ENCODE results near the gene GABBR2.
"Not testable (repeated sequence)": the region's sequence is repeated elsewhere in the genome, so short reads cannot be mapped to it uniquely, and the experiment has no call there.

GABBR2 gene

DNA sequence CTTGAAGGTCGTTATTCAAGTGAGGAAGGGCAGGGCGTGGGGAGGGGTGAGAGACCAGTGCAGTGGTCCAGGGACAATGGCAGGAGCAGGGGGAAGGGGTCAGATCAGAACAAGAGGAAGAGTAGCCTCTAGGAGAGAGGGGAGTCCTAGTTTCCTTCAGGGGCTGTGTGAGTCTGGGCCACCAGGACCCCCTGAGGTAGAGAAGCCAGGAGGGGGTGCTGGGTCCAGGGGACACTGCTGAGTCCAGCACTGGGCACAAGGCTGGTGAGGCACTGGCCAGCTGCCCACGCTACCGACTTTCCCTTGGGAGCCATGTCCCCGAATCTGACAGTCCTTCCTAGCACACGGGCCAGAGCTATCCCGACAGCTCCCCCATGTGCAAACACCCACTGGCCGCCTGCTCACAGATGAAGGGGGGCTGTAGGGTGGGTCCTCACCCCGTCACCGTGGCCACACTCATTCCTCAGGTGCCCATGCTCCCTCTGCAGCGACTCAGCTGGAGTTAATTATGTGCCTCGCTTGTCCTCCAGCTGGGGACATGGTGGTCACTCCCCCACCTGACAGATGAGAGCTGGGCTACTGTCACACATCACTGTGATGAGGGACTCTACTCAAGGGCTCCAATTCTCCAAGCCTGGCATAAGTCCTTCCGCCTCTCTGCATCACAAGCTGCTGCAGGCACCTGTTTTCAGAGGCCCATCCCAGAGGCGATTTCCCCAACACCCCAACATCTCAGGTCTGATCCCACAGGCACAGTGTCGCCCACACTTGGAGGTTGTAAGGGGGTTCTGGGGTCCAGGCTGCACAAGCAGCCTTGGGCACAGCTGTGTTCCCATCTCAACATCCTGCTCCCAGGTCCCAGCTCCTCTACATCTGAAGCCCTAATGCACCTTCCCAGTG is 115.1 kb downstream of the GABBR2 start:
- no peak for DNase-seq

DNA sequence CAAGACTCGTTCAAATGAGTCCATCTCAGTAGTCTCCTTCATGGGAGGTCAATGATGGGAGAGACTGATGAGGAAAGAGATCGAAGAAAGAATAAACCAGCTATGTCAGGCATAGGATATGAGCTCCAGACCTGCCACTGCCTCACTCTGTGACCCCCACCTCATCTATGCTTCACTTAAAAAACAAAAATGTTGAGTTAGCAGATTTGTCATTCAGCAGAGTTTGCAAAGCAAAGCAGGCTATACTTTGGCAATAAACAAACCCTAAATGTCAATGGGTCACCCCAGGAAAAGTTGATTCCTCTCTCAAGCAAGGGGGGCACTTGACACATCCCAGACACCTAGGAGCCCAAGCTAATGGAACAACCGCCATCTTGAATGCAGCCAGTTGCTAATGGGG is 117.0 kb downstream of the GABBR2 start:
- no peak for DNase-seq

GRCh38 chr9:98590101-98590500 is 118.6 kb downstream of the GABBR2 start:
- peak in 1 of 14 donors; percentile 42 for DNase-seq

DNA sequence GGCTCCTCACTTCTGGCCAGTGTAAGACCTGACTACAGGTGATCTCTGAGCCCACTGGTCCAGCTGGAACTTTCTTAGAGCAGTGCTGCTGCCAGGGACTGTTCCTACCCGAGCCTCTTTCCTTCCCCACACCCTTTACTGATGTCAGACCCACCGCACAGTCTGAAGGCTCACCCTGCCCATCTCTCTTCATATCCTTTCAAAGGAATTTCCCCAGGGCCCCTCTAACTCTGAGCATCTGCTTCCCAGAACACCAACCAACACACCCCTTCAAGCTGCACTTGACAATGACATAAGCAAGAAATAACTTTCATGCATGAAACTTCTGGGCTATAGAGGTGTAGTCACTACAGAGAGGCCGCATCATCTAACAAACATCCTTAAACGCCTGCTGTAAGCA is 119.6 kb downstream of the GABBR2 start:
- no peak for DNase-seq

GRCh38 chr9:98584853-98585438 is 123.8 kb downstream of the GABBR2 start:
- DNase-seq: not testable (repeated sequence)

DNA sequence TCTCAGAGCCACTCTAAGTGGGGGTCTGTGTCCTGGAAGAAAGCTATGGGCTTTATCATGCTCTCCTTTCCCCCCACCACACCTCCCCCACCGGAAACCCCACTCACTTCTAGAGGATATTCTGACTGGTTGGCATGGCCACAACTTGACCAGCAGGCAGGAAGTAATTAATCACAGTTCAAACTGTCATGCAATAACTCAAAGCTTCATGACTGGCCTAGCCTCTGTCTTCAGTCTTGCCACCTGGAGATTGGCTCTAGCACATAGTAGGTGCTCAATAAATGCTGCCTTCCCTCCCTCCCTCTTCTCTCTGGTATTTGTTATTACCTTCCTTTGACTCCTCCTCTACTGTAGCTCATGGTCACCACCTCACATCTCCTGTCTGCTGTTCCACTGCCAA is 124.7 kb downstream of the GABBR2 start:
- no peak for DNase-seq

GRCh38 chr9:98583417-98583816 is 125.3 kb downstream of the GABBR2 start:
- DNase-seq: no peak

DNA sequence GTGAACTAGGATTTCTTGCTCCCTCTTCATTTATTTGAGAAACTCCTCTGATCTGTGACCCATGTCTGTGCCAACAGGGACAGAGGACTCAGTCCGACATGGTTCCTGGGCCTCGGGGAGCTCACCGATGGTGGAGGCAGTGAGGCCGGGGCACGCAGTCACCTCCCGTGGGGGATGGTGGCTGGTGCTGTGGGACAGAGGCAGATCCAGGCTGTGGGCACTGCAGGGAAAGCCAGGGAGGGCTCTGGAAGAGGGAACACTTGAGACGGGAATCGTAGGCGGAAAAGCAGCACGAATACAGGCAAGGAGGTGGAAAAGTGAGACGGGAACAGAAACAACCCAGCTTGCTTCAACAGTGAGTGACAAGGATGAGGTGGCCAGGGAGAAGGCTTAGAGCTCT is 127.8 kb downstream of the GABBR2 start:
- no peak for DNase-seq

DNA sequence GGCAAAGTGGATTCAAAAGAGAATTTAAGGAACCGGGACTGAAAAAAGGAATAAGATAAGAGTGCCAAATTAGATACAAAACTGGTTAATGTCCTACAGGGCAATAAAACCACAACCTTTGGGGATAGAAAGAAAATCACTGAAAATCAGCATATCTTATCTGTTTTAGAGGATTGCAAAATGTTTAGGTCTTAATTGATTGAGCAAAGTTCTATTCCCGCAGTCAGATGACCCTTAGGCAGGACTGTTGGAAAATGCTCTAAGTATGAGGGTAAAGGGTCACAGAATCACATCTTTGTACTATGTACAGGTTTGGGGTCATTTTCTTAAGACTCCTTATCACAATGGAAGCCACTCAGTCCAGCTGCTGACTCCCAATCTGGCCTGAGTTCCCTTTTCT is 129.0 kb downstream of the GABBR2 start:
- DNase-seq: no peak

- no peak for DNase-seq
Measured at GRCh38 chr9:98577446-98577845, 131.3 kb downstream of the GABBR2 start.

- no peak for DNase-seq
Measured at GRCh38 chr9:98576859-98577258, 131.9 kb downstream of the GABBR2 start.

DNA sequence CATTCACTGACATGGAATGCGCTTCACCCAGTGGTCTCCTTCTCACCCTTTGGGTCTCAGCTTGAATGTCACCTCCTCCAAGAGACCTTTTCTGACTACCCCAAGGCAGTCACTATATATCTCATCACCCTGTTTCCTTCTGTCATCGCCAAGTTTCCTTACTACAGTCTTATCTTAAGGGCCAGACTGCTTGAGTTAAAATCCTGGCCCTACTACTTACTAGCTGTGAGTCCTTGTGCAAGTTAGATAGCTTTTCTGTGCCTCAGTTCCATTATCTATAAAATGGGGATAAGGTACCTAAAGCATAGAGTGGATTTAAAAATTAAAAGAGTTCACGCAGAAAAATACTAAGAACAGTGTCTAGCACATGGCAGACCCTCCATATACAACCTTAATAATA is 132.4 kb downstream of the GABBR2 start:
- no peak for DNase-seq

DNA sequence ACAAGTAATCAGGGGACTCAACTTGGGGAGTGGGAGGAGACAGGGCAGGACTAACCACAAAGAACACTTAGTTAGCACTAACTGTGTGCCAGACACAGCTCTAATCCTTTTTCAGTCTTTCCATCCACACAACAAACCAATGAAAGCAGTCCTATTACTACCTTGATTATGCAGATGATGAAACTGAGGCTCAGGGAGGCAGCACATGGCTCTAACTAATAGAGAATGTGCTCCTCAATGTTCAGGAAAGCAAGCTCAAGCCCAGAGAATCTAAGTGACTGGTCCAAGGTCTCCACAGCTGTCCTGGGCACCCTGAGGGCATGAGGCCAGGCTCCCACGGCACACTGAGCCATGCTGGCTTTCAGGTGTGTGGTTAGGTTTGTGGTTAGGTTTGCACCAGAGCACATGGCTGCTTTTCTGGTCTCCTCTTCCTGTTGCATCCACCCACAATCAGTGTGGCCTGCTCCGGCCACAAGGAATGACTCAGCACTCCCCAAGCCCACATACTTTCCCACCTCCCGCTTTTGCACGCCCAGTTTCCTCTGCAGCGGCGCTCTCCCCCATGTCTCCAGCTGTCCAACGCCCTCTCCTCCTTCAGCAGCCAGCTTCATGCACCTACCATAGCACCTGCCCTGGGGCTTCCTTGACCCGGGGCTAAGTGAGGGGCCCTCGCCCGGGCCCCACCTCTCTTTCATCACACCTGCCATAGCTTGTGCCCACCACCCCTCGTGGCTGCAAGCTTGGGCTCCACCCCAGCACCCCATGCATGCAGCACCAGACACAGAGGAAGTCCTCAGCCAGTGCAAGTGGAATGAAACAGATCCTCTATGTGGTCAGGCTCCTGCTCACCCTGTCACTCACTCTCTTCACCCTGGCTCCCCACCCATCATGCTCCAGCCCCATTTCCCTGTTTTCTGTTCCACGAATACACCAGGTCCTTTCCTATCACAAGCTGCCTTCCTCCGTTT is 133.1 kb downstream of the GABBR2 start:
- no peak for DNase-seq

DNA sequence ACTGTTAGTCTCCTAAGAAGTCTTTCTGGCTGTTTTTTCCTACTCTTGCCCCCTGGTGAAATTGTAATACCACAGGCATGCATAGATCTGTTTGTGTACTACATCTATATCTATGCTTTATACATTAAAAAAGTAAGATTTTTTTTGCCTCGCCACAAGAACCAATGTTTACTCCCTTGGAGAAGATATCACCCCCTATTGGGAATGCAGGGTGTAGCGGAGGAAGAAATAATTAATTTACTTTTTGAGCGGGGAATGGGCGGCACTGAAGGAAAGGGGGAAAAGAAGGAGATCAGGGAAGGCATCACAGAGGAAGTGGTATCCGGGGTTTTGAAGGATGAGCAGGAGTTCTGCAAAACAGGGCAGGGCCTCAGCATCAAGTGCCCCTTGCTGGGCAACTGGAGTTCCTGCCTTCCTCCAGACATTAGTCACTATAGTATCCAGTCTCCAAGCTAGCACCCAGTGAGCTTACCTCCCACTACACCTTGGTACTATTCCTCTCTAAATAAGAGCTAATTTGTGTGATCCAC is 134.9 kb downstream of the GABBR2 start:
- no peak for DNase-seq

DNA sequence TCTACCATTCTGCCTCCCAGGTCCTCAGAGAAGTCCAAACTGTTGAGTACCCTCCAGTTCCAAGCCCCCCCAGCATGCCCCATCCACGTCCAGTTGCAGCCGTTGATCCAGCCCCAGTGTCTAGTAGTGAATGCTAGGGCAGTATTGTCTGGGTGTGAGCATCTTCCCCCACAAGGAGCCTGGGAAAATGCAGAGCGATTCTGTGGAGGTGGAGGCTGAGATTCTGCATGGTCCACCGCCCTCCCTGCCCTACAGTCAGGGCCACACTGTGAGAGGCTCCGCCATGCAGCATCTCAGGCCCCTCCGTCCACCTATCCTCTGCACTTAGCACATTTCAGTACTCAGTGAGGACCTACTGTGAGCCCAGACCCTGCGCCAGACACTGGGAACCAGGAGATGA is 135.9 kb downstream of the GABBR2 start:
- no peak for DNase-seq

DNA sequence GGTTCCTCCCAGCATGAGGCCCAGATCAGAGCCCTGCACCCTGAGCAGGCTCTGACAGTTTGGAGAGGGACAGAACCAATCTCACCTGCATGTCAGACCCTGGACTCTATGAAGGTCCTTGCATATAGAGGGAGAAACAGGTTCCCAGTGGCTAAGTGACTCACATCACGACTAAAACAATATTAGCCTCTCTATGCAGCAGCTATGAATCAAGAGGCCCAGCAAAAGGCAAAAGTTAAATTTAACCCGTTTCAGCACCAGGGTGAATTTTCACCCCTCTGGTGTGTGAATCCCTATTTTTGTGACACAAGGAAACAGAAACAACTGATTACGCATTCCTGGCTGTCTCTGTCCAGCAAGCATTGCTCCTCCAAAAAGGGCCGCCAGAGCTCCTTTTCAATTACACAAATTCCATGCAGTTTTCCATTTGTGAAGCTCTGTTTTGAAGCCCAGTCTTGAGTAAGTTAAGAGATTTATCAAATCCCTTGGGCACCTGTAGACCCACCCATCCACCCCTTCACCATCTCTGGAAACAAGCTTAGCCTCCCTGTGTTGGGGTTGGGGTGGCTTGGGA is 136.6 kb downstream of the GABBR2 start:
- no peak for DNase-seq

DNA sequence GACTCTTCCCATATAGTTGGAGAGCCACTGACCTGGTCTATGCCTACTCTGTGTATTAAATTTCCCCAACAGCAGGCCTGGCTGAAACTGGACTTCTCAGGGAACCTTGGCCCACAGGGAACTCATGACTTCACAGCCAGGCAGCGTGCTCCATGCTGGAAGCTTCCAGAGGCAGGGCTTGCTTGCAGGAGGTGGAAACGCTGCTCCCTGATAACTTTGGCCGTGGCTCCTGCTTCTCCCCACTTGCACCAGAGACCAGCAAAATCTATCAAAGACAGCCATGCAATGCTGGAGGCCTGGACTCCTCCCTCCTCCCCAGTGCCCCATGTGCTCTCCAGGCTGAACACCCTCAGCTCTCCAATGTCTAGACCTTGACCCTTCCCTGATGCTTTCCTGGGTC is 137.1 kb downstream of the GABBR2 start:
- no peak for DNase-seq

DNA sequence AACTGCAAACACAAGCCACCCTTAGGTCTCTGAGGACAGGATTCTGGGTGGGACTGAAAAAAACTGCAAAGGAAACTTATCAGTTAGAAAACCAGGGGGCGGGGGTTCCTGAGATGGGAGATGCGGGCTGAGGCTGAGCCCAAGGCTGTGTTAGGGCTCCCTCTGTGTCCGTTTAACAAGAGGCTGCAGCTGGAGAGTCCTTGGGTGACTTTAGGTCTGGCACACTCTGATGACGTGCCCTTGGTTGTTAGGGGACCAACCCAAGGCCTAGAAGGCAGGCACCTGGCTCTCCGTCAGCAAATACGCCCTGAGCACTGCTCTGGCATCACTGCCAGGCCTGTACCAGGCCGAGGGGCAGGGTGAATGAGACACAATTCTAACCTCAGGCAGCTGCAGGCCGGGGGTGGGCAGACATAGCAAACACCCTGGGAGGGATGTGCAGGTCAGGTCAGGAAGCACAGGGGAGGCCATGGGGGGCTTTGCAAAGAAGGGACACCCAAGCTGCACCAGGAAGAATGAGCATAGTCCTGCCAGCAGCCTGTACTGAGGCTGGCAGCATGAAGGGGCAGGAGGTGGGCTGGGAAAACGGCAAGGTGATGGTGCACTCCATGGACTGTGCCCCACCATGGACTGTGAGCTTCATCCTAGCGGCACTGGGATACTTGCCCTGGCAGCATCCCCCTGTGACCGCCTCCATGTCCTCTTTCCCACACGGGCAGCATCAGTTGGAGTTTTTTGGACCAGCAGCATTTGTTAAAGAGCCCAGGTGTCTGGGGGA is 137.9 kb downstream of the GABBR2 start:
- DNase-seq: peak in 1 of 14 donors; percentile 30

DNA sequence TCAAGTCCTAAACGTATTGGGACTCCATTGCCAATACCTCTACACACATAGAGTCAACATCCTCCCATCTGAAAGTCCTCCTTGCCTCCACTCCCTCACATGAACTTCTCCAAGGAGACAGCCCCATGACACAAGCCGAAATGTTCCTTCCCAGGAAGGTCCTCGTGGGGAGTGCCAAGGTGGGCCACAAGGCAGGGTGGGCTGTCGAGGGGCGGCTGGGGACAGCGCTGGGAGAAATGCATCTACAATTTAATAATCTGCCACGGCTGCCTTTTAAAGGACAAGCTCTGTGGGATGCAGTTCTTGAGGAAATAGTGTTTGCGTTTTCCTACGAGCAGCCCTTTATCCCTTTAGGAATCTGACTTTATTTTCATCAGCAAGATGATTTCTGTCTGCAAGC is 138.7 kb downstream of the GABBR2 start:
- DNase-seq: no peak

- DNase-seq: peak in 1 of 14 donors; percentile 85
Measured at GRCh38 chr9:98569491-98569890, 139.2 kb downstream of the GABBR2 start.

DNA sequence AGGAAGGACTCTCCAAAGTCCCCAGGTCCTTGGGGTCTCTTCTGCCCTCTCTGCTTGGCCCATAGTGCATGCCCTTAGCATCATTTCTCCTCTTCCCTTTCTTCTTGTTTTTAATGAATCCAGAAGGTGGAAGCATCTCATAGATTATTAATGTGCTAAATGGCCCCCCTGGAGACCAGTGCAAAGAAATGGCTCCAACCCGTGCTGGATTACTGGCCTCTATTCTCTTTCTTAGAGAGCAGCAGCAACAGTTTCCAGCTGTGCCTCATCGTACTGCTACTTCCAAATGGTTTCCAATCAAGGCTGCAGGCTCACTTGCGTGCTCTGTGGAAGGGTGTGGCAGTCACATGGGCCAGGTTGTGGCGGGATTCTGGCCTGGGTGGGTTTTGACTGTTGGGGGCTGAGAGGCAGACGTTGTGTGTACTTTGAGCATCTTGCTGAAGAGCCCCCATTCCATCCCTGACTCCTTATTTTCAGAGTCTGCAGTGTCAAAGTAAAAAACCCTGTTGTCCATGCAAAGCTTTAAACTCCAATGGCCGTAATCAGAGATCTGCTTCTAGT is 139.7 kb downstream of the GABBR2 start:
- no peak for DNase-seq
